Aorta (tissue), 5 donors: ENCODE results near the gene KLK6. TPM values are rescaled to one million over a fixed set of nuclear protein-coding genes. Genes with fewer than 3 reads are reported as not detected.

ENCODE experiments used
- ATAC-seq: fragments of 200-7000 bp; cut with Tn5 transposase; one replicate; pipeline ENCODE4 v1.9.1; 2022; ENCODE audit warnings: moderate library complexity; ENCODE audit not compliant: low FRiP score
- DNase-seq, 2 donors: peaks; one replicate each; pipeline ENCODE4 v3.0.0-alpha.2; 2020
- H3K27ac ChIP-seq, 2 donors: one replicate each; pipeline ENCODE4 v1.5.1; 2013; ENCODE audit warnings: low read length in 2 of 2, mild to moderate bottlenecking in 2 of 2, moderate library complexity in 2 of 2, control low read depth in 1 of 2, inconsistent platforms in 1 of 2, low read depth in 1 of 2
- H3K27me3 ChIP-seq, 2 donors: one replicate each; pipeline ENCODE4 v1.6.1; 2013; ENCODE audit warnings: control low read depth in 1 of 2, low read length in 1 of 2, mild to moderate bottlenecking in 1 of 2, moderate library complexity in 1 of 2; ENCODE audit not compliant: insufficient read depth in 2 of 2, control insufficient read depth in 1 of 2
- H3K36me3 ChIP-seq, 2 donors: one replicate each; pipeline ENCODE4 v1.6.1; 2013; ENCODE audit warnings: control low read depth in 1 of 2, low read length in 1 of 2, mild to moderate bottlenecking in 1 of 2; ENCODE audit not compliant: insufficient read depth in 2 of 2, control insufficient read depth in 1 of 2
- H3K4me1 ChIP-seq, 2 donors: one replicate each; pipeline ENCODE4 v1.6.1; 2013; ENCODE audit warnings: low read length in 2 of 2, control low read depth in 1 of 2, mild to moderate bottlenecking in 1 of 2, moderate library complexity in 1 of 2; ENCODE audit not compliant: insufficient read depth in 2 of 2, control insufficient read depth in 1 of 2
- H3K4me3 ChIP-seq, 2 donors: one replicate each; pipeline ENCODE4 v1.5.1; 2013; ENCODE audit warnings: low read length in 2 of 2, control low read depth in 1 of 2, mild to moderate bottlenecking in 1 of 2
- H3K9me3 ChIP-seq: one replicate; pipeline ENCODE4 v1.6.1; 2013; ENCODE audit warnings: mild to moderate bottlenecking, low read length; ENCODE audit not compliant: control insufficient read depth
- WGBS, 2 donors: extraction: QIAGEN DNeasy Blood & Tissue Kit; methylation state at CpG; one replicate each; pipeline ENCODE4 v1.1.7; 2013; 5-methylcytosine and 5-hydroxymethylcytosine counted together
- intact Hi-C, 2 donors: fragments of 100-400 bp; cut with DNase I; formaldehyde crosslinking; loops; one replicate each; pipeline versions ENCODE4 v1.14.2 to v1.15.0; 2022
- polyA plus RNA-seq, 2 donors: library from polyadenylated mRNA; stranded (reverse); fragments of 200-250 nt; gene quantifications; one replicate each; pipeline ENCODE4 v1.2.3, GENCODE V29; 2013
- total RNA-seq, 2 donors: library from RNA; stranded (reverse); fragmentation: NEBNext Ultra II Directional; extraction: Animal tissue kit (Norgen Biotek cat#: 25700); gene quantifications; one replicate each; pipeline ENCODE4 v1.2.1, GENCODE V29; 2021
- donor health status: healthy with polysubstance abuse.
- donor health status: Bipolar disorder and iron deficiency.
- donor health status: DM: no; HTN: no; CAD: no.
- donor health status: DM: no; HTN: no; CAD: no.
- donor health status: DM: yes; HTN: yes; CAD: no.

Gene KLK6
- total and polyA plus RNA-seq, 4 donors: 0.20 TPM; not detected in 3

- intact Hi-C loops: no loop called here
- DNase-seq: no peak
- H3K27me3 ChIP-seq: no peaks in the 10 kb centered on the region
These were observed 16.5 kb downstream of the KLK6 start, which contains the start of gene KLK5 for GRCh38 chr19:50952910-50953309. KLK5 (minus strand) TSS chr19:50953038; CDS start chr19:50952657, 381 bp downstream.

GRCh38 chr19:50949861-50950260, 19.5 kb downstream of the KLK6 start:
- Histone ChIP-seq H3K27me3 (no peaks in the 10 kb centered on the region), H3K4me1 (no peaks in the 10 kb centered on the region), H3K27ac (no peak overlapping the region), H3K4me3 (no peak overlapping the region), H3K36me3 (no peaks in the 10 kb centered on the region), H3K9me3 (peaks cover 1% of the 10 kb centered on the region)
- ATAC-seq: no peak
- no peak for DNase-seq
- intact Hi-C loops: no loop called here
- WGBS, 2 donors: 44 to 50% methylated on average over 17 to 19 of the region's 19 CpGs

More at GRCh38 chr19:50952910-50953309, 16.5 kb downstream of the KLK6 start, which contains the start of gene KLK5:
- Histone ChIP-seq H3K4me1 (no peaks in the 10 kb centered on the region), H3K4me3 (no peak within 1 kb of the TSS), H3K36me3 (no peaks in the 10 kb centered on the region), H3K27ac (no peak within 1 kb of the TSS), H3K9me3 (peaks cover 1% of the 10 kb centered on the region)
- peak; percentile 26 for ATAC-seq
- WGBS, 2 donors: 2 to 5% methylated on average over 7 of the region's 7 CpGs

GRCh38 chr19:50947123-50947522, 22.3 kb downstream of the KLK6 start:
- H3K27ac ChIP-seq: no peak overlapping the region
- peaks cover 1% of the 10 kb centered on the region for H3K9me3 ChIP-seq
- no peaks in the 10 kb centered on the region for H3K4me1 ChIP-seq
- no peak overlapping the region for H3K4me3 ChIP-seq
- H3K36me3 ChIP-seq: no peaks in the 10 kb centered on the region
- ATAC-seq: no peak
- WGBS, 2 donors: 78 to 85% methylated on average over 4 of the region's 4 CpGs
- intact Hi-C loops: no loop called here
- DNase-seq: no peak
- H3K27me3 ChIP-seq: no peaks in the 10 kb centered on the region

GRCh38 chr19:50944795-50945194, 24.6 kb downstream of the KLK6 start:
- H3K4me3 ChIP-seq: no peak overlapping the region
- H3K27ac ChIP-seq: no peak overlapping the region
- peaks cover 3% of the 10 kb centered on the region for H3K9me3 ChIP-seq
- no peak for ATAC-seq
- WGBS, 2 donors: 67% methylated on average over 4 of the region's 4 CpGs
- peak in 1 of 2 donors; percentile 9 for DNase-seq
- H3K27me3 ChIP-seq: no peaks in the 10 kb centered on the region
- intact Hi-C loops: no loop called here
- no peaks in the 10 kb centered on the region for H3K36me3 ChIP-seq
- no peaks in the 10 kb centered on the region for H3K4me1 ChIP-seq

- Histone ChIP-seq H3K4me1 (no peaks in the 10 kb centered on the region), H3K27ac (no peak overlapping the region), H3K27me3 (no peaks in the 10 kb centered on the region), H3K9me3 (peaks cover 6% of the 10 kb centered on the region), H3K36me3 (no peaks in the 10 kb centered on the region), H3K4me3 (no peak overlapping the region)
- 84 to 87% methylated on average over 10 of the region's 10 CpGs for WGBS, 2 donors
- DNase-seq (peak in 1 of 2 donors; percentile 37), ATAC-seq (no peak)
- intact Hi-C loops: no loop called here
These were observed 26.1 kb downstream of the KLK6 start for GRCh38 chr19:50943074-50943828.

- Histone ChIP-seq H3K4me3 (no peak overlapping the region), H3K9me3 (peaks cover 8% of the 10 kb centered on the region), H3K27me3 (no peaks in the 10 kb centered on the region), H3K27ac (no peak overlapping the region), H3K36me3 (no peaks in the 10 kb centered on the region), H3K4me1 (no peaks in the 10 kb centered on the region)
- no peak for ATAC-seq
- 66 to 71% methylated on average over 2 of the region's 2 CpGs for WGBS, 2 donors
- intact Hi-C loops: no loop called here
- no peak for DNase-seq
These were observed 29.8 kb downstream of the KLK6 start for GRCh38 chr19:50939596-50939995.

- H3K4me3 ChIP-seq: no peak overlapping the region
- H3K4me1 ChIP-seq: no peaks in the 10 kb centered on the region
- peaks cover 3% of the 10 kb centered on the region for H3K9me3 ChIP-seq
- ATAC-seq (no peak), DNase-seq (no peak)
- 74 to 75% methylated on average over 8 of the region's 8 CpGs for WGBS, 2 donors
- no peaks in the 10 kb centered on the region for H3K36me3 ChIP-seq
- H3K27ac ChIP-seq: no peak overlapping the region
- H3K27me3 ChIP-seq: no peaks in the 10 kb centered on the region
- intact Hi-C loops: no loop called here
These were observed 35.8 kb downstream of the KLK6 start for GRCh38 chr19:50933640-50934039.

- 67 to 69% methylated on average over 4 of the region's 4 CpGs for WGBS, 2 donors
- intact Hi-C loops: no loop called here
- H3K27ac ChIP-seq: no peak overlapping the region
- H3K9me3 ChIP-seq: peaks cover 3% of the 10 kb centered on the region
- H3K4me3 ChIP-seq: no peak overlapping the region
- no peaks in the 10 kb centered on the region for H3K36me3 ChIP-seq
- no peaks in the 10 kb centered on the region for H3K4me1 ChIP-seq
- no peak for DNase-seq
- H3K27me3 ChIP-seq: no peaks in the 10 kb centered on the region
- no peak for ATAC-seq
These were observed 36.7 kb downstream of the KLK6 start for GRCh38 chr19:50932690-50933083.

- 73 to 80% methylated on average over 11 of the region's 11 CpGs for WGBS, 2 donors
- DNase-seq (no peak), ATAC-seq (no peak)
- Histone ChIP-seq H3K4me1 (no peaks in the 10 kb centered on the region), H3K4me3 (no peak overlapping the region), H3K27me3 (no peaks in the 10 kb centered on the region), H3K27ac (no peak overlapping the region), H3K9me3 (peaks cover 3% of the 10 kb centered on the region), H3K36me3 (no peaks in the 10 kb centered on the region)
- intact Hi-C loops: no loop called here
These were observed 37.2 kb downstream of the KLK6 start for GRCh38 chr19:50932018-50932689.
